Peyer's patch (tissue), 4 donors: ENCODE results near the gene DBNDD2. TPM values are rescaled to one million over a fixed set of nuclear protein-coding genes. Genes with fewer than 3 reads are reported as not detected.
A peak's percentile ranks its signal among the peaks of the same experiment; 100 is the strongest.

ENCODE experiments used
- DNase-seq, 3 donors: peaks; one replicate each; pipeline ENCODE4 v3.0.0-alpha.2; 2017 to 2019
- H3K27ac ChIP-seq, 4 donors: fragments of 200-600 bp; sonication (generic); one replicate each; pipeline ENCODE4 v1.5.1; 2016 to 2019
- H3K27me3 ChIP-seq, 2 donors: fragments of 200-600 bp; sonication (generic); one replicate each; pipeline ENCODE4 v1.5.1; 2019
- H3K36me3 ChIP-seq, 3 donors: fragments of 200-600 bp; sonication (generic); one replicate each; pipeline ENCODE4 v1.5.1; 2016 to 2019
- H3K4me1 ChIP-seq, 4 donors: fragments of 200-600 bp; sonication (generic); one replicate each; pipeline ENCODE4 v1.5.1; 2016 to 2019
- H3K4me3 ChIP-seq, 4 donors: fragments of 200-600 bp; sonication (generic); 1 replicate in 3 of 4; 2 replicates in 1 of 4; pipeline ENCODE4 v1.5.1; 2016 to 2019; ENCODE audit warnings: mild to moderate bottlenecking in 1 of 4
- H3K9me3 ChIP-seq, 4 donors: fragments of 200-600 bp; sonication (generic); one replicate each; pipeline ENCODE4 v1.5.1; 2016 to 2019; ENCODE audit warnings: mild to moderate bottlenecking in 1 of 4
- CTCF ChIP-seq, 6 experiments: fragments of 450-650 bp in 4 of 6; fragments of 200-600 bp in 2 of 6; sonication (generic) in 1 of 6; IDR thresholded peaks; one replicate each; pipeline ENCODE4 v1.5.1; 2017 to 2019; ENCODE audit warnings: antibody characterized with exemption in 6 of 6, mild to moderate bottlenecking in 3 of 6, moderate library complexity in 1 of 6
- POLR2A ChIP-seq, 2 donors: fragments of 450-650 bp; IDR thresholded peaks; one replicate each; pipeline ENCODE4 v1.5.1; 2017; ENCODE audit warnings: antibody characterized with exemption in 2 of 2, mild to moderate bottlenecking in 2 of 2, moderate library complexity in 2 of 2
- total RNA-seq, 4 donors: library from RNA; depleted of rRNA; stranded (reverse); fragments of >200 nt; gene quantifications; one replicate each; pipeline ENCODE4 v1.1.0, GENCODE V29; 2016

DBNDD2 gene
- total RNA-seq, 4 donors from 2014 or later = 62.7 to 75.2 (median 68.0) TPM

GRCh38 chr20:45367126-45367525 lies 41.0 kb upstream of the DBNDD2 start:
- Histone ChIP-seq H3K27ac (peak overlapping the region in 1 of 4 donors; percentile 78), H3K4me3 (no peak overlapping the region), H3K9me3 (no peaks in the 10 kb centered on the region), H3K4me1 (peaks cover 0 to 30% (median 15%) of the 10 kb centered on the region in 4 donors), H3K27me3 (no peaks in the 10 kb centered on the region), H3K36me3 (peaks cover 0 to 35% (median 0%) of the 10 kb centered on the region in 3 donors)
- no peak for DNase-seq
- TF ChIP-seq POLR2A (IDR thresholded peaks at IDR 0.05) (no peak), CTCF (IDR thresholded peaks at IDR 0.05) (no peak)

- Histone ChIP-seq H3K4me1 (peaks cover 0 to 36% (median 22%) of the 10 kb centered on the region in 4 donors), H3K27ac (peak overlapping the region; percentile 3 to 78 (median 36)), H3K4me3 (no peak overlapping the region), H3K36me3 (peaks cover 0 to 35% (median 0%) of the 10 kb centered on the region in 3 donors), H3K27me3 (no peaks in the 10 kb centered on the region), H3K9me3 (no peaks in the 10 kb centered on the region)
- no peak for TF ChIP-seq POLR2A (IDR thresholded peaks at IDR 0.05)
- no peak for TF ChIP-seq CTCF (IDR thresholded peaks at IDR 0.05)
- peak in 2 of 3 donors; percentile 77 to 87 for DNase-seq
Measured at GRCh38 chr20:45368221-45368980, 39.7 kb upstream of the DBNDD2 start.

GRCh38 chr20:45370571-45371160 lies 37.4 kb upstream of the DBNDD2 start:
- Histone ChIP-seq H3K4me1 (peaks cover 0 to 25% (median 14%) of the 10 kb centered on the region in 4 donors), H3K27me3 (no peaks in the 10 kb centered on the region), H3K27ac (peak overlapping the region in 2 of 4 donors; percentile 51 to 70), H3K4me3 (no peak overlapping the region), H3K36me3 (peaks cover 0 to 35% (median 0%) of the 10 kb centered on the region in 3 donors), H3K9me3 (no peaks in the 10 kb centered on the region)
- TF ChIP-seq CTCF (IDR thresholded peaks at IDR 0.05) = no peak
- no peak for TF ChIP-seq POLR2A (IDR thresholded peaks at IDR 0.05)
- DNase-seq = peak in 1 of 3 donors; percentile 61

- H3K27ac ChIP-seq = peak overlapping the region in 1 of 4 donors; percentile 82
- H3K4me3 ChIP-seq = peak overlapping the region in 1 of 4 donors; percentile 49
- H3K36me3 ChIP-seq = peaks cover 0 to 20% (median 0%) of the 10 kb centered on the region in 3 donors
- no peaks in the 10 kb centered on the region for H3K9me3 ChIP-seq
- H3K4me1 ChIP-seq = peaks cover 0 to 22% (median 14%) of the 10 kb centered on the region in 4 donors
- TF ChIP-seq CTCF (IDR thresholded peaks at IDR 0.05) (no peak), POLR2A (IDR thresholded peaks at IDR 0.05) (no peak)
- DNase-seq = no peak
- no peaks in the 10 kb centered on the region for H3K27me3 ChIP-seq
Measured at GRCh38 chr20:45372241-45372640, 35.8 kb upstream of the DBNDD2 start.

GRCh38 chr20:45372646-45373352 lies 35.3 kb upstream of the DBNDD2 start:
- no peak for TF ChIP-seq POLR2A (IDR thresholded peaks at IDR 0.05)
- no peak for TF ChIP-seq CTCF (IDR thresholded peaks at IDR 0.05)
- peaks cover 0 to 14% (median 0%) of the 10 kb centered on the region in 3 donors for H3K36me3 ChIP-seq
- H3K4me3 ChIP-seq = peak overlapping the region in 3 of 4 donors; percentile 45 to 58 (median 49)
- H3K27me3 ChIP-seq = no peaks in the 10 kb centered on the region
- peak in 1 of 3 donors; percentile 56 for DNase-seq
- H3K27ac ChIP-seq = peak overlapping the region; percentile 54 to 82 (median 80)
- H3K4me1 ChIP-seq = peaks cover 0 to 18% (median 13%) of the 10 kb centered on the region in 4 donors
- H3K9me3 ChIP-seq = no peaks in the 10 kb centered on the region
